ENCODE measurements around the gene SPATS2.
"Not testable (repeated sequence)": the region's sequence is repeated elsewhere in the genome, so short reads cannot be mapped to it uniquely, and the experiment has no call there.

Gene SPATS2

GRCh38 chr12:49417558-49417957 lies 50.3 kb downstream of the SPATS2 start:
- no peak for DNase-seq (ENCODE audit: low read depth)
- no peak overlapping the region for H3K4me3 ChIP-seq (ENCODE audit: low read length)
- no peak for TF ChIP-seq CTCF (IDR thresholded peaks at IDR 0.05; ENCODE audit: insufficient read depth, low read depth, low read length, missing control alignments)

GRCh38 chr12:49420556-49420955 lies 53.3 kb downstream of the SPATS2 start:
- TF ChIP-seq CTCF (IDR thresholded peaks at IDR 0.05; ENCODE audit: insufficient read depth, low read depth, low read length, missing control alignments): no peak
- DNase-seq (ENCODE audit: low read depth): no peak
- no peak overlapping the region for H3K4me3 ChIP-seq (ENCODE audit: low read length)

GRCh38 chr12:49422114-49422513 lies 54.9 kb downstream of the SPATS2 start:
- no peak for DNase-seq (ENCODE audit: low read depth)

GRCh38 chr12:49428793-49429192 lies 61.5 kb downstream of the SPATS2 start:
- TF ChIP-seq CTCF (IDR thresholded peaks at IDR 0.05; ENCODE audit: insufficient read depth, low read depth, low read length, missing control alignments): no peak
- DNase-seq (ENCODE audit: low read depth): peak; percentile 65
- H3K4me3 ChIP-seq (ENCODE audit: low read length): no peak overlapping the region

More at GRCh38 chr12:49422114-49422513, 54.9 kb downstream of the SPATS2 start:
- H3K4me3 ChIP-seq (ENCODE audit: low read length): no peak overlapping the region
- TF ChIP-seq CTCF (IDR thresholded peaks at IDR 0.05; ENCODE audit: insufficient read depth, low read depth, low read length, missing control alignments): no peak

- H3K4me3 ChIP-seq (ENCODE audit: low read length): no peak overlapping the region
- DNase-seq (ENCODE audit: low read depth): no peak
- TF ChIP-seq CTCF (IDR thresholded peaks at IDR 0.05; ENCODE audit: insufficient read depth, low read depth, low read length, missing control alignments): no peak
Measured at GRCh38 chr12:49432616-49433015, 65.4 kb downstream of the SPATS2 start.

GRCh38 chr12:49436799-49437198 lies 69.5 kb downstream of the SPATS2 start:
- not testable (repeated sequence) for H3K4me3 ChIP-seq (ENCODE audit: low read length); DNase-seq (ENCODE audit: low read depth)

GRCh38 chr12:49439042-49439441 lies 71.8 kb downstream of the SPATS2 start:
- no peak overlapping the region for H3K4me3 ChIP-seq (ENCODE audit: low read length)
- no peak for DNase-seq (ENCODE audit: low read depth)
- TF ChIP-seq CTCF (IDR thresholded peaks at IDR 0.05; ENCODE audit: insufficient read depth, low read depth, low read length, missing control alignments): no peak

GRCh38 chr12:49440035-49440434 lies 72.8 kb downstream of the SPATS2 start:
- H3K4me3 ChIP-seq (ENCODE audit: low read length): no peak overlapping the region
- TF ChIP-seq CTCF (IDR thresholded peaks at IDR 0.05; ENCODE audit: insufficient read depth, low read depth, low read length, missing control alignments): no peak
- no peak for DNase-seq (ENCODE audit: low read depth)
